Peyer's patch (tissue), 4 donors: ENCODE measurements around the gene SPESP1. TPM values are rescaled to one million over a fixed set of nuclear protein-coding genes. Genes with fewer than 3 reads are reported as not detected.
"Not testable (repeated sequence)": the region's sequence is repeated elsewhere in the genome, so short reads cannot be mapped to it uniquely, and the experiment has no call there.

Source experiments
- DNase-seq, 3 donors: peaks; one replicate each; pipeline ENCODE4 v3.0.0-alpha.2; 2017 to 2019
- H3K27ac ChIP-seq, 4 donors: fragments of 200-600 bp; sonication (generic); one replicate each; pipeline ENCODE4 v1.5.1; 2016 to 2019
- H3K27me3 ChIP-seq, 2 donors: fragments of 200-600 bp; sonication (generic); one replicate each; pipeline ENCODE4 v1.5.1; 2019
- H3K36me3 ChIP-seq, 3 donors: fragments of 200-600 bp; sonication (generic); one replicate each; pipeline ENCODE4 v1.5.1; 2016 to 2019
- H3K4me1 ChIP-seq, 4 donors: fragments of 200-600 bp; sonication (generic); one replicate each; pipeline ENCODE4 v1.5.1; 2016 to 2019
- H3K4me3 ChIP-seq, 4 donors: fragments of 200-600 bp; sonication (generic); 1 replicate in 3 of 4; 2 replicates in 1 of 4; pipeline ENCODE4 v1.5.1; 2016 to 2019; ENCODE audit warnings: mild to moderate bottlenecking in 1 of 4
- H3K9me3 ChIP-seq, 4 donors: fragments of 200-600 bp; sonication (generic); one replicate each; pipeline ENCODE4 v1.5.1; 2016 to 2019; ENCODE audit warnings: mild to moderate bottlenecking in 1 of 4
- POLR2A ChIP-seq, 2 donors: fragments of 450-650 bp; IDR thresholded peaks; one replicate each; pipeline ENCODE4 v1.5.1; 2017; ENCODE audit warnings: antibody characterized with exemption in 2 of 2, mild to moderate bottlenecking in 2 of 2, moderate library complexity in 2 of 2
- total RNA-seq, 4 donors: library from RNA; depleted of rRNA; stranded (reverse); fragments of >200 nt; gene quantifications; one replicate each; pipeline ENCODE4 v1.1.0, GENCODE V29; 2016
- TF ChIP-seq, protein P1 (sequence below), 6 experiments: fragments of 450-650 bp in 4 of 6; fragments of 200-600 bp in 2 of 6; sonication (generic) in 1 of 6; IDR thresholded peaks; one replicate each; pipeline ENCODE4 v1.5.1; 2017 to 2019; ENCODE audit warnings: antibody characterized with exemption in 6 of 6, mild to moderate bottlenecking in 3 of 6, moderate library complexity in 1 of 6

SPESP1 gene
- total RNA-seq, 4 donors from 2014 or later, result 0.85 to 1.9 TPM; not detected in 2

DNA sequence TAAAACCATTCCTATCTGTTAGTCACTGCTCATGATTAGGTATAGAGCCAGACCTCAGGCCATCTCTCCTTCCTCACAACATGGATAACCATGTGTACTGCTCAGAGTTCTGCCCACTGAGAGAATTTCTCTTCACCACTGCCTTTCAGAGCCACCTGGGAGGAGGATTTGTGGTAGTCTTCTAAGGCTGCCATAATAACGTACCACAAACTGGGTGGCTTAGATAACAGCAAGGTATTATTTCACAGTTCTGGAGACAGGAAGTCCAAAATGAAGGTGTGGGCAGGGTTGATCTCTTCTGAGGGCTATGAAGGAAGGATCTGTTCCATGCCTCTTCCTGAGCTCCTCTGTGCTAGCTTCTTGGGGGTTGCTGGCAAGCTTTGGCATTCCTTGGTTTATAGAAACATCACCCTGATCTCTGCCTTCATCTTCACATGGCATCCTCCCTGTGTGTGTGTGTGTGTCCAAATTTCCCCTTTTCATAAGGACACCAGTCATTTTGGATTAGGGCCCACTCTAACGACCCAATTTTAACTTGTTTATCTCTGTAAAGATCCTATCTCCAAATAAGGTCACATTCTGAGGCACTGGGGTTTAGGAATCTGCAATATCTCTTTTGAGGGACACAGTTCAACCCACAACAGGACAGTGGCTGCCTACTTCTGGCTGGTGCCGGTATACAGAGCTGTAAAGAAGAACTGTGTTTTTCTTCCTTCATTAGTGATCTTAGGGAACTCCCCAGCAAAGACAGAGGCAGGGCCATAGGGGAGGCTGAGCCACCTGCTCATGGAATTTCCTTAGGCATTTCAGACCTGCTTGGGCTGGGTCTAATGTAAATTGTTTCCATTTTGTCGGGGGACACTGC lies 42.1 kb downstream of the SPESP1 start:
- H3K27ac ChIP-seq, result no peak overlapping the region
- no peaks in the 10 kb centered on the region for H3K4me1 ChIP-seq
- no peaks in the 10 kb centered on the region for H3K36me3 ChIP-seq
- DNase-seq, result no peak
- peaks cover 0 to 7% (median 2%) of the 10 kb centered on the region in 4 donors for H3K9me3 ChIP-seq
- no peak overlapping the region for H3K4me3 ChIP-seq
- H3K27me3 ChIP-seq, result no peaks in the 10 kb centered on the region
- TF ChIP-seq, protein P1, sequence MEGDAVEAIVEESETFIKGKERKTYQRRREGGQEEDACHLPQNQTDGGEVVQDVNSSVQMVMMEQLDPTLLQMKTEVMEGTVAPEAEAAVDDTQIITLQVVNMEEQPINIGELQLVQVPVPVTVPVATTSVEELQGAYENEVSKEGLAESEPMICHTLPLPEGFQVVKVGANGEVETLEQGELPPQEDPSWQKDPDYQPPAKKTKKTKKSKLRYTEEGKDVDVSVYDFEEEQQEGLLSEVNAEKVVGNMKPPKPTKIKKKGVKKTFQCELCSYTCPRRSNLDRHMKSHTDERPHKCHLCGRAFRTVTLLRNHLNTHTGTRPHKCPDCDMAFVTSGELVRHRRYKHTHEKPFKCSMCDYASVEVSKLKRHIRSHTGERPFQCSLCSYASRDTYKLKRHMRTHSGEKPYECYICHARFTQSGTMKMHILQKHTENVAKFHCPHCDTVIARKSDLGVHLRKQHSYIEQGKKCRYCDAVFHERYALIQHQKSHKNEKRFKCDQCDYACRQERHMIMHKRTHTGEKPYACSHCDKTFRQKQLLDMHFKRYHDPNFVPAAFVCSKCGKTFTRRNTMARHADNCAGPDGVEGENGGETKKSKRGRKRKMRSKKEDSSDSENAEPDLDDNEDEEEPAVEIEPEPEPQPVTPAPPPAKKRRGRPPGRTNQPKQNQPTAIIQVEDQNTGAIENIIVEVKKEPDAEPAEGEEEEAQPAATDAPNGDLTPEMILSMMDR (IDR thresholded peaks at IDR 0.05), result no peak
- no peak for TF ChIP-seq POLR2A (IDR thresholded peaks at IDR 0.05)

DNA sequence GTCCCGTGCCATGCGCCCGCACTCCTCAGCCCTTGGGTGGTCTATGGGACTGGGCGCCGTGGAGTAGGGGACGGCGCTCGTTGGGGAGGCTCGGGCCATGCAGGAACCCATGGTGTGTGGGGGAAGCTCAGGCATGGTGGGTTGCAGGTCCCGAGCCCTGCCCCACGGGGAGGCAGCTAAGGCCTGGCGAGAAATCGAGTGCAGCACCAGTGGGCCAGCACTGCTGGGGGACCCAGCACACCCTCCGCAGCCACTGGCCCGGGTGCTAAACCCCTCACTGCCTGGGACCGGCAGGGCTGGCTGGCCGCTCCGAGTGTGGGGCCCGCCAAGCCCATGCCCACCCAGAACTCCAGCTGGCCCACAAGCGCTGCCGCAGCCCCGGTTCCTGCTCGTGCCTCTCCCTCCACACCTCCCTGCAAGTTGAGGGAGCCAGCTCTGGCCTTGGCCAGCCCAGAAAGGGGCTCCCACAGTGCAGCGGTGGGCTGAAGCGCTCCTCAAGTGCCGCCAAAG lies 45.4 kb downstream of the SPESP1 start:
- not testable (repeated sequence) for H3K4me1 ChIP-seq, H3K27ac ChIP-seq, H3K36me3 ChIP-seq, DNase-seq, H3K9me3 ChIP-seq, H3K4me3 ChIP-seq, H3K27me3 ChIP-seq

DNA sequence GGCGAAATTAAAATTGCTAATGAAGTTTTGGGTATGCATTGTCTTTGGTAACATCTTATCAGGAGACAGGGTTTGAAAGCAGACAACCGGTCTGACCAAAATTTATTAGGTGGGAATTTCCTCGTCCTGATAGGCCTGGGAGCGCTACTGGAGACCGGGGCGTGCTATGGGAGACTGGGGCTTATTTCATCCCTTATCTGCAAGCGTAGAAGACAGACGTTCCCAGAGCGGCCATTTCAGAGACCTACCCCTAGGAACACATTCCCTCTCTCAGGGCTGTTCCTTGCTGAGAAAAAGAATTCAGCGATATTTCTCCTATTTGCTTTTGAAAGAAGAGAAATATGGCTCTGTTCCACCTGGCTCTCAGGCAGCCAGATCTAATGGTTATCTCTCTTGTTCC lies 47.1 kb downstream of the SPESP1 start:
- not testable (repeated sequence) for H3K27me3 ChIP-seq, H3K4me1 ChIP-seq, H3K4me3 ChIP-seq, H3K36me3 ChIP-seq, DNase-seq, H3K27ac ChIP-seq, H3K9me3 ChIP-seq

DNA sequence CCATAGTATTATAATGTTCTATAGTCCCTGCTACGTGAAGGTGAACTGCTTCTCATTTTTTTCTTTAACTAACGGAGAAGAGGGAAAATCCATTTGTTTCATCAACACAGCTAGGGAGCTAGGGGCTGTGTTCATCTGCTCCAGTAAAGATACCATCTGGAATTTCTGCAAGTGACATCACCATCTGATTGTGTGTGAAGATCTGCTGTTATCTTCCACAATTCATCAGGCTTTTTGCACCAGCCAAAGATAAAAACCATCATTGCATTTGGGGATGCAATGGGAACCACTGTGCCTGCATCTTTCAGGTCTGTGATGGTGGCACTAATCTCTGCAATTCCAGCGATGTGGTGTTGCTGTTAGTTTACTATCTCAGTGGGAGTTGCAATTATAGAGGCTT lies 48.7 kb downstream of the SPESP1 start:
- Histone ChIP-seq H3K4me3 (no peak overlapping the region), H3K27me3 (no peaks in the 10 kb centered on the region), H3K36me3 (no peaks in the 10 kb centered on the region), H3K9me3 (peaks cover 0 to 4% (median 0%) of the 10 kb centered on the region in 4 donors), H3K4me1 (no peaks in the 10 kb centered on the region), H3K27ac (no peak overlapping the region)
- TF ChIP-seq, protein P1 (IDR thresholded peaks at IDR 0.05), result no peak
- no peak for TF ChIP-seq POLR2A (IDR thresholded peaks at IDR 0.05)
- DNase-seq, result no peak

DNA sequence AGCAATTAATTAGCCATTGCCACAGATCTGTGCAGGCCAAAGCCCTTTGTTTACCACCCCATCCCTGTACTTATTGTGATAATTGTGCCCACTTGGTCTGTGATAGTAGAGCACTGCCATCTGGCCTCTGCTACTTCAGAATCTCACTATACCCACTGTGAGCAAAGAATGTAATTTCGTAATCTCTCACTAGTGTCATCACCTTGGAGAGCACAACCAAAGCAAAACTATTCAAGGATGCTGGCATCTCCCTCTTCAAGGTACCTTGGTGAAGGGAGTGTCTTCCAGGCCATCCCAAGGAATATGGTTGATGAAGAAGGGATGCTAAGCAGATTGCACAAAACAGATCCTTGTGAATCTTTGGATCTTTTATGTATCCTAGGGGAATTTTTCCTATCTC lies 49.5 kb downstream of the SPESP1 start:
- Histone ChIP-seq H3K9me3 (peaks cover 0 to 4% (median 0%) of the 10 kb centered on the region in 4 donors), H3K4me1 (no peaks in the 10 kb centered on the region), H3K4me3 (no peak overlapping the region), H3K36me3 (no peaks in the 10 kb centered on the region), H3K27me3 (no peaks in the 10 kb centered on the region), H3K27ac (no peak overlapping the region)
- DNase-seq, result no peak
- no peak for TF ChIP-seq POLR2A (IDR thresholded peaks at IDR 0.05)
- TF ChIP-seq, protein P1 (IDR thresholded peaks at IDR 0.05), result no peak

DNA sequence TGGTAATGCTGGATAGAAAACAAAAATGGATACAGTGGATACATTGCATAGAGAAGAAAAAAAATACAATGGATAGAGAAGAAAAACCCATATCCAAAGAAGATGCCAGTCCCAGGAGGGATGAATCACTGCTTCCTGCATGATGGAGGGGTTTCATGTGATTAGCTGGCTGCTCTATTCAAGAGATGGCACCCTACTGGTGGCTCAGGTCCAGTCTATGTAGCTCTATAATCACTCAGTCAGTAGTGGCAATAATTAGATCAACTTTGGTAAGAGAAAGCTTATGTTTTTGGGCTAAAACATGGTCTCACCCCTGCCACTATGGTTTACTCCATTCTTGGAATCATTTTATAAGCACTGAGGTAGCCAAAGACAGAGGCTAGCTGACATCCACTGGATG lies 50.5 kb downstream of the SPESP1 start:
- TF ChIP-seq, protein P1 (IDR thresholded peaks at IDR 0.05), result no peak
- TF ChIP-seq POLR2A (IDR thresholded peaks at IDR 0.05), result no peak
- Histone ChIP-seq H3K36me3 (no peaks in the 10 kb centered on the region), H3K27me3 (no peaks in the 10 kb centered on the region), H3K27ac (no peak overlapping the region), H3K4me1 (no peaks in the 10 kb centered on the region), H3K9me3 (peaks cover 0 to 4% (median 0%) of the 10 kb centered on the region in 4 donors), H3K4me3 (no peak overlapping the region)
- no peak for DNase-seq
